Neural cell (in vitro differentiated cells): Measurements from ENCODE around the gene ARSJ.

Source experiments
- CTCF ChIP-seq: fragments of 450-650 bp; IDR thresholded peaks from 2 replicates; pipeline ENCODE4 v1.5.1; 2014; ENCODE audit warnings: antibody characterized with exemption, mild to moderate bottlenecking, moderate library complexity; ENCODE audit not compliant: poor library complexity, severe bottlenecking
- EP300 ChIP-seq: fragments of 450-650 bp; conservative IDR thresholded peaks from 2 replicates; pipeline ENCODE4 v1.6.1; 2014; ENCODE audit warnings: antibody characterized with exemption, mild to moderate bottlenecking, moderate library complexity; ENCODE audit not compliant: poor library complexity, severe bottlenecking
- POLR2AphosphoS5 ChIP-seq: IDR thresholded peaks from 2 replicates; pipeline ENCODE4 v1.6.1; 2012
- RAD21 ChIP-seq: fragments of 450-650 bp; conservative IDR thresholded peaks from 2 replicates; pipeline ENCODE4 v1.6.1; 2014; ENCODE audit warnings: antibody characterized with exemption, mild to moderate bottlenecking, moderate library complexity

- TF ChIP-seq CTCF (no peak), EP300 (no peak), RAD21 (no peak), POLR2AphosphoS5 (no peak)
Observed at GRCh38 chr4:114015444-114015899, 36.0 kb upstream of the ARSJ start.
